ENCODE results near the gene TTC6.

The TTC6 gene

DNA sequence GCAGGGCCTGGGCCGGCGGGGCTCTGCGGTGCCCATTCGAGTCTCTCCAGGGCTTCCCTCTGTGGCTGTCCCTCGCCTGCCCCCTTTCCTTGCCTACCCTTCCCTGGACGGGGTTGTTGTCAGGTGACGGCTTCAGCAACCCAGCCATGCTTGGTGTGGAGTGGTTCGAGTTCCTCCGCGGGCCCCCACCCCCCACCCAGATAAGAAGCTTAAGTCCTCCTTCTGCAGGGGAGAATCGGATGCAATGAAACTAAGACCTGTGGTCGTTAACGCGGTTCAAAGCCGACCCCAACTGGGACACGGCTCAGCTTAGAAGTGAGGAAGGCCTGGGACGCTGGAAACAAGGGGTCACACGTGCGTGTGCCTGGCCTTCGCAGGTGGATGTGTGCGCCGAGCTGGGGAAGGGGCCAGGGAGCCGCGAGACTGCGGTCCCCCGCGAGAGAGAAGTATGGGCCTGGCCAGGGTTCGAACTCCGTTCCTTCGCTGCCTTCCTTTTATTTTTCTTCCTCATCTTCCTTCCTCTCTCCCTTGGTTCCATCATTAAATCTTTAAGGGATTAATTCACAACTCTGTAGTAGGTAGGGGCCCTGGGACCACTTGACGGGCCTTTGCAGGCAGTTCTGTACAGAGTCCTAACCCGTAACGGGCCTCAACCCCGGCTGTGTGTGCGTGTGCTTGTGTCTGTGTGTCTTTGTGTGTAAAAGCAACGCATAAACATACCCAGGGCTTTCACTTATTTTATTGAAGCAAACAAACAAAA is 3.5 kb downstream of the TTC6 start:
- DNase-seq = no peak

DNA sequence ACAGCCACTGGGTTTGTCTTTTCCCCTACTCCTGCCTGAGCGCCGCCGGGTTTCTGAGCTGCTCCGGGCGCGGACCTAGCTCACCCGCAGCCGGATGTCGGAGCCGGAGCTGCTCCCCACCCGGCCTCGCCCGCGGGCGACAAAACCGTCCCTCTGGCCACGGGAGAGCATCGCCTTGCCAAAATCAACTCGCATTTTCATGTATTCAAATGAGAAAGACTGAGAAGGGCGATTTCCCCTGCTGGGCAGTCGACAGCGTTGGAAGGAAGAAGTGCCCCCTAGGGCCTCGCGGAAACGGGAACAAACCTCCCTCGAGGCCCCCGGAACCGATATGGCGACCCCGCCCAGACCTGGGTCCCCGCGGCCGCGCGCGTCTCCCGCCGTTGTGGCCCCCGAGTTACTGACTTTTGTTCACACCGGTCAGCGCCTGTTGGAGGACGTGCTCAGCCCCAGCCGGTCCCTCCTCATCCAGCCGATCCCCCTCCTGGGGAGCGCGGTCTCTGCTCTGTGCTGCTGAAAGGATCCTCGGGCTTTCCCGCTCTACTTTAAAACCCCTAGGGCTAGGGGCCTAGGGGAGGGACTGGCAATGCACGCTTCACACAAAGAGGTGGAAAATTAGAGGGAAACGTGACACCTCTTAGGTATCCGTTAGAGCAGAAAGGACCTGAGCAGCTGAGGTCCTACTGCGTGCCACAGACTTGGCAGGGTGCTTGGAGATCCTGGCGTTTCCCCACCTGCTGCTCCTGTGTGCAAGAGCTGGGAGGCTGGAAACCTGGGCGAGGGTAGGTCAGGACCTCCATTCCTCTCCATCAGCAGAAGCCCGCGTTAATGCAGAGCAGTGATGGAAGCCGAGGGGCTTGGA is 4.3 kb downstream of the TTC6 start:
- no peak for DNase-seq

DNA sequence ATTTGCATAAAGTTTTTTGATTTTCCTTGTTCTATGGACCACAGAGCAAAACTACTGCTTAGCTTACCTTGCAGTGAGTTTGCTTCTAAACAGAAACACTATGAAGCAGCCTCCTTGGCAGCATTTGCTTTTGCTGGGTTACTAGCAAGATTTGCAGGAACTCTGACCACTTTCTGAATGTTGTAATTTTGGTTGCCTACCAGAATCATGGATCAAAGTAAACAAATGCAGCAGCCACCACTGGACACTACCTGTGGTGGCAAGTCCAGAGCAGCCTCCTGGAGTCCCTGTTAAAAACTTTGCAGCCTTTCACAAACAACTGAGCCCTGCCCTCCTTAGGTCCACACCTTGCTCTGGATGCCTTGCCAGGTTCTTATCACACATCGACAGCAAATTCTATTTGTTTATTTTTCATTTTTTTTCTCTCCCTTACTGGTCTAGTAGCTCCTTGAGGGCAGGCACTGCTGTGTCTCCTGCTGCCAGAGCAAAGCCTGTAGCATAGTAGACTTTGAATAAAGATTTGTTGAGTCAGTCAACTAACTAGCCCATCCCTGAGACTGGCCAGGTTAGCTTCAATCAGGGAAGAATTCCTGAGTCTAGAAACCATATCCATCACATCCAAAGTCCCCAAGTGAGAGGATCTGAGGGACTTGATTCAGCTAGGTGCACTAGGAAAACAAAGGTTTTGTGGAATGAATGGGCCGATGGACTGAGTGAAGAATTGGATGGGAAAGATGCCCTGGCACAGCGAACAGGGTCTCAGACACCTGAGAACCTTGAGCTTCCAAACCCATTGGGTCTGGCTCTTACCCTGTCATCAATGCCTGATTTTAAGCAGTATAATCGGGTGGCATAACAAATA is 5.7 kb downstream of the TTC6 start:
- no peak for DNase-seq

DNA sequence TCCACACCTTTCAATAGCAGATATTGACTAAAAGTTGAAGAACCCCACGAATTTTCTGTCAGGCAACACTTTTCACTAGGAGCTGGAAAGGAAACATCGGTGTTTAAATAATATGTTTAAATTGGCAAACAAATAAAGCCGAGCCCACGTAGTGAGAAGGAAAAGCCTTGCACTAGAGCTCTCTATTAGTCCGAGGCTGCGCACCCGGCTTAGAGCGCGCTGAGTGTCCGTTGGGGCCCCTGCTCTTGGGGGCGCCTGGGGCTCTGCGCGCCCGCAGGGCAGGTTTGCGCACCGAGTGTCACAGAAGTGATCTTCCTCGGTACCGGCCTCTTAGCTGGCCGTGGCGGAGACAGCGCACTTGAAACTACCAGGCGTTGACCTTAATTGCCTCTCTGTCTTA is 6.4 kb downstream of the TTC6 start:
- no peak for DNase-seq

DNA sequence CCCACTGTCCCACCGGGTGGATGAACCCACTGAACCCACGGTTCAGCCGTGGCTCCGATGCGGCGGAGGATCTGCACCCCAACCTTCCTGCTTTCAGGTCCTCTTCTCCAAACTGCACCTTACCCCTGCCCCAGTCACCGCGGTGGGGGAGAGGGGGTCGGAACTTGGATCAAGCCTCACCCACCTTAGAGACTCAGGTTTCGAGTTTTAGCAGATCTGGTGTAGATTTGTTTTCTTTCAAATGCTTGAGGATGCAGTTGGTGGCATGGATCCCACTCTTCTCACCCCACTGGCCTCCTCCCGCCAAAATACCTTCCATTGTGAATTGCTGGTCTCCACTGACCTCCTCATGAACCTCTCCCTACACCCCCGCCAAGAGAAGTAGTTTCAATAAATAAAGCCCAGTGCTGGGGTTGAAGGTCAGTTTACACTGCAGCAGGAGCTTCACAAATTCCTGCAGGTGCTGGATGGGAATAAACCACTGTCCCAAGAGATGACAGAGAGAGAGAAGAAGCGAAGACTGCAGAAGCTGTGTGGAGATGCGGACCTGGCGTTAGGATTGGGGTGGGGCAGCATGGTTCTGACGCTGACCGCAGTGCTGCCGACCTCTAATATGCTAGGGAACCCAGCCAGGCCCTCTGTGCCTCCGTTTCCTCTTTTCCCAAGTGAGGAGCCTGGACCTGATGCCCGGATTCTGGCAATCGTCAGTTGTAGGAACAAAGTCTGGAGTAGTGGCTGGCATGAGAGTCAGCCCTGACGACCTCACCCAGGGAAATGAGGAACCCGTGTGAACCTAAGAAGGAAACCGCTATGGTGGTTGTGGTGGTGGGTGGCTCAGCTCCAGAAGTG is 7.4 kb downstream of the TTC6 start:
- DNase-seq = no peak

DNA sequence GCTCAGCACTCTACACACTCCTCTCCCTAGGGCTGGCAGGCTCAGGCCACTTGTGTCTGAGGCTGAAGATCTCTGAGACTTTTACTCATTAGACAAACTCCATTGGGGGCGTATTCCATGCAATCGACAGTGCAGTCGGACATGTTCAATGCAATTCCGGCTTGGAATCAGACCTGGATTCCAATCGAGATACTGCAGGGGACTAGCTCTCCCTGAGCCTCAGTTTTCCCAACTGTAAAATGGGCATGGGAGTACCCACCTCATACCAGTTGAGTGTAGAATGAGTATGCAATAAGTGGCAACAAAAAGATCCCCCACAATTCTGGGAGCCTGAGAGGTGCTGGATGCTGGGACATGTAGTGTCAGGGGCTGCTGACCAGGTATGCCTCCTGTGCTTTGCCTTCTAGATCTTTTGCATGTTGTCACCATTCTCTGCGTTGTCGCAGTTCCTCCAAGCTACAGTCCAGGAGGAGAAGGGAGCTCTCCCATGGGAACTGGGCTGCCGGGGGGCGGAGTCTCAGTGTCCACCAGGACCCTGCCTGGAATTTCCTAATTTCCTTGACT is 8.3 kb downstream of the TTC6 start:
- no peak for DNase-seq

DNA sequence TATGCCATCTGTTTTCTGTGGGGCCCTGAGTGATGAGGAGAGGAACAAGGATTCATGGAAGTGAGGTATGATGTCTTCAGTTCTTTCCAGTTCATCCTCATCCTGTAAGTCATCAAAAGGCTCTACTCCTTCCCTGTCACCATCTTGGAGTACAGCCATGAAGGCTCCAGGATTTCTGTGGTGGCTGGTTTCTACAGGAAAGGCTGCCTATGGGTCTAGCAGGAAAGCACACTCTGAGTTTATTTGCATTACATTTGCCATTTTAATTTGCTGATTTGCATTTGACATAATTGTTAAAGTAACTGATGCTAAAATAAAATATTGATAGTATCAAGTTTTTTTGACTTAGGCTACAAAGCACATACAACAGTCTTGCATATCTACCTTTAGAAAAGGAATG is 11.2 kb downstream of the TTC6 start:
- no peak for DNase-seq

DNA sequence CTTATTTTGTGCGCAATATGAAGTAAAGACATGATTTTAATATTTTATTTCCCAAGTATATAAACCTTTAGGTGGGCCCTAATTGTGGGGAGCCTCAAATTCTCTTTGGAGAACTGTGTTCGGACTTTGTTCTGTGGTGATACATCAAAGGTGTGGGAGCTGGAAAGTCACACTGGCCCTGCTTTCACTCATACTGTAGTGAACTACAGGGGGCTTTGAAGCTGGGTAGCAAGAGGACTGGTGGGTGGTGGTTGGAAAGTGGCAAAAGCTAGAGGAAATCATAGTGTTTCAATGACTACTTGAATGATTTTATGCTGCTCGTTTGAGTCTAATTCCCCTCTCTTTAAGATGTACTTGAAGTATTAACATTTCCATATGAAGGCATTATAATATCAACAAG is 13.2 kb downstream of the TTC6 start:
- DNase-seq = no peak

DNA sequence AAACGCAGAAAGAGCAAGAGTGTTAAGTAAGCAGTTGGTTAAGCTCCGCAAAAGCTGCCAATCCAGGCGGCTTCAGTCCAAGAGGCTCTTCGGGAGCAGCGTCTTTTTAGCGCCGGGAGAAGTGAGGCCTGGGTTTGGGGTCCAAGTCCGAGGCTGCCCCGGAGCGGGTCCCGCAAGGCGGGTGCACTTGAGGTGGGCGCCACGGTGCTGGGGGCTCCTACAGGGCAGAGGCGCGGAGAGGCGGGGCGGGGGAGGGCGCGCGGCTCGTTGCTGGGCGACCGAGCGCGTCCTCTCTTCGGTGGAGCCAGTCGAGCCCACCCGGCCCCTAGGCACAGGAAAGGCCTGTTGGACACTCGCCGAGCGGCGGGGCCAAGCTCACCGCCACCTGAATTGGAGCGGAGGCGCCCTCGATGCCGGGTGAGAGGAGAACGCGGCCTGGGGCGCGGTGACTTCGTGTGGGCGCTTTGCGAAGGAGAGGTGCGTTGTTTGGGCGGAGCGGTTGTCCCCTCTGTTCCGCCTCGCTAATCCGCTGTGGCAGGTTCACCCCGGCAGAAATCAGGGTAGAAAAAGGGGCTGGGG is 15.6 kb downstream of the TTC6 start:
- no peak for DNase-seq

DNA sequence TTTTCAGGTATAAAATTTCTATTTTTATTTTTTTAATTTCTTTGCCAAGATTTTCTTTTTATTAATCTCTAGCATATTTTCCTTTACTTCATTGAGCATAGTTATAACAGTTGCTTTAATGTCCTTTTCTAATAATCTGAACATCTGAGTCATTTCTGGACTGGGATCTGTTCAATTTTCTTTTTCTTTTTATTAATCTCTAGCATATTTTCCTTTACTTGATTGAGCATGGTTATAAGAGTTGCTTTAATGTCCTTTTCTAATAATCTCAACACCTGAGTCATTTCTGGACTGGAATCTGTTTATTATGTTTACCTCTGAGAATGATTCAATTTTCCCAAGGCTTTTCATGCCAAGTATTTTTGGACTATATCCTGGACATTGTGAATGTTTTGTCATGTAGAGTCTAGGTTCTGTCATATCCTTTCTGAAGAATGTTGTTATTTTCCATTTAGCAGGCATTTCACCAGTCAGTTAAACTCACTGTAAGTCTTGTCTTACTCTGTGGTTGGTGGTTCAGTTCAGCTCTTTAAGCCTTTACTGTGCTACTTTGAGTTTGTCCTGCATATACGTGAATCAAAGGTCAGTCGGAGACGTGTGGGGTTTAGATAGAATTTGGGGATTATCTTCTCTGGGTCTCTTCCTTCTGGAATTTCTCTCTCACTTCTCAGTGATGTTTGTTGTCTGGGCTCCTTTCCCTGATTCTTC is 20.3 kb downstream of the TTC6 start:
- no peak for DNase-seq

DNA sequence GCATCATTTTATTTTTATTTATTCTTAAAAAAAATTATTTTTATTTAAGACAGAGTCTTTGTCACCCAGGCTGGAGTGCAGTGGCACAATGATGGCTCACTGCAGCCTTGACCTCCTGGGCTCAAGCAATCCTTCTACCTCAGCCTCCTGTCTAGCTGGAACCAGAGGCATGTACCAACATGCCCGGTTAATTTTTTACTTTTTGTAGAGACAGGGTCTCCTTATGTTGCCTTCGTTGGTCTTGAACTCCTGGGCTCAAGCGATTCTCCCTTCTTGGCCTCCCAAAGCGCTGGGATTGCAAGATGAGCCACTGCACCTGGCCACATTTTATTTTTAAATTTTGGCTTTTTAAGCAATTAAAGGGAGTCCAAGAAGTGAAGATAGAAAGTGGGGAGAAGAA is 21.4 kb downstream of the TTC6 start:
- no peak for DNase-seq

DNA sequence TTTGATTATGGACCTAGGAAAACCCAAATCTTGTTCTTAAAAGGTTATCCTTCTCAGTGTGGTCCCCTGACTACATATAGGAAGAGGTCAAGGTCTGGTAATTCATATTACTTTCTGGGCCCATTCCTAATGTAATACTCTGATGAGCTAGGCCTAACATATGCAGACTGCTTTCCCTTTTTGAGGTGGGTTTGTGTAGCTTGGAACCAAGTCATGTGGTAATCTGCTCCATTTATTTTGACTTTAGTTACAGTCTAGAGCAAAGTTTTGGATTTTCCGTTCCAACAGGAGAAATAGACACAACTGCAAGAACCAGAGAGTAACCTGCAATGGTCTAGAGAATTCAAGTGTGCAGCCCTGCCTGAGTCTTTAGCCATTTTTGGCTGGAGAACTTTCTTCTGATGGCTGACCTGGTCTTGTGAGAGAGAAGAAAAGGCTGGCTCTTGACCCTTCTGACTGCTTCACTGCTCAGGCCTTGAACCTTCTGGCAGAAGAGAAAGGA is 22.5 kb downstream of the TTC6 start:
- no peak for DNase-seq

DNA sequence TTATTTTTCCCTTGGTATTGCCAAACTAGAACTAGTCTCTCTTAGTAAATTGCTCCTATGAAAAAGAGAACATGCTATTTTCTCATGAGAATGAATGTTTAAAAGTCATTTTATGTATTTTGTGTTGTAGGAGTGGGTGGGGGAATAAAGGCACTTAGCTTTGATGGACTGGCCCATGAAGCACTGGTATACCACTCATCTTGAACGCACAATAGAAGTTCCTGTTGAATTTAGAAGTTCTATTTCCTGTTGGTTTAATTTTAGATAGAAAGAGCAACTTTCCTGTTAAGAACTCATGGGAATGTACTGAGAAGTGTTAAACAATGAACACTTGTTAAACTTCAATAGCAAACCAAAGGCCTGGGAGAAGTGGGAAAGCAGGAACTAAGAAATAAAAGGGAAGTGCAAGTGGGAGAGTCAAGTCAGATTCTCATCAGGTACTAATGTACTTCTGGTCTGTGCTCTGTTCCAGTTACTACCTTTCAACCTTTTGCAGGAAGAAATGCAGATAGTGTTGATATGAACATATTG is 23.1 kb downstream of the TTC6 start:
- DNase-seq = no peak

DNA sequence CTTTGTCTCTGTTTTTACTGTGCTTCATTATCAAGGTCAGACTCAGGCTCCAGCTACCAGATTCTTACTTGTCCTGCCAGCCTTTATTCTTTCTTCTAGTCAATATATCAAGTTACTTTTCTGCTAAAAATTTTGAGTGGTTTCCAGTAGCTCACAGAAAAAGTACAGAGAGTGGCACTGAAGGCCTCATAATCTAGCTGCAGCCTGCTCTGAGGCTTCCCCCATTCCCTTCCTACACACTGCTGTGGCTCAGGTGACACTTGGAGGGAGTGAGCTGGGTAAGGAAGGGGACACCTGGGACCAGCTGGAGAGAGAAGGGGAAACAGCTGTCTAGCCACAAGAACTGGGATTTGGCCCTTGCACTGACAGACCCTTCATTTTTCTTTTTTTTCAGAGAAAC is 25.4 kb downstream of the TTC6 start:
- no peak for DNase-seq

DNA sequence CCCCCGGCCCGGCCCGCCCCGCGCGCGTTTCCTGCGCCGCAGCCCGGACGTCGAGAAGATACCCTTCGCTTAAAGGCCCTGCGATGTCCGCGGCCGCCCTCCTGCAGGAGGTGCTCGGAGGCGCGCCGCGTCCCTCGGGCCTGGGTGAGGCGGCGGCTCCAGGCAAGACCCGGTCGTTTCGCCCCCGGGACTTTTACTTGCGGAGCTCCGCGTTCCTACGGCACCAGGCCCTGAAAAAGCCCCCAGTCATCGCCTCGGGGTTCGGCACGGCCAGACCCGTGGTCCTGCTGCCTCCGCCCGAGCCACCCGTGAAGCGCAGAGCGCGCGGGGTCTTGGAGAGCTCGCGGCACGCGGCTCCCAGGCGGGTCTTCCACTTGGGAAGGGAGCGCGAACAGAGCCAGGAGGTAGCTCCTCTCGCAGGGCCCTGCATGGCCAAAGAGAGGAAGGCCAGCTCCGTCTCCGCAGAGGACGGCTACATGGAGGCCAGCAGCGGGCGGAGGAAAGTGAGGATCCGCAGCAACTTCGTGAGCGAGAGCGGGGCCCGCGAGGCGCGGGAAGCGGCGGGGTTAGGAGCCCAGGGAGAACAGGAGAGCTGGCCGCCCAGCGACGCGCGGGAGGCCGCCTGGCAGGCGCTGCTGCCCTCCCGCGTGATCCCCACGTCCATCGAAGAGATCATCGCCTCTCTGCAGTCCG is 26.9 kb downstream of the TTC6 start:
- DNase-seq = no peak

DNA sequence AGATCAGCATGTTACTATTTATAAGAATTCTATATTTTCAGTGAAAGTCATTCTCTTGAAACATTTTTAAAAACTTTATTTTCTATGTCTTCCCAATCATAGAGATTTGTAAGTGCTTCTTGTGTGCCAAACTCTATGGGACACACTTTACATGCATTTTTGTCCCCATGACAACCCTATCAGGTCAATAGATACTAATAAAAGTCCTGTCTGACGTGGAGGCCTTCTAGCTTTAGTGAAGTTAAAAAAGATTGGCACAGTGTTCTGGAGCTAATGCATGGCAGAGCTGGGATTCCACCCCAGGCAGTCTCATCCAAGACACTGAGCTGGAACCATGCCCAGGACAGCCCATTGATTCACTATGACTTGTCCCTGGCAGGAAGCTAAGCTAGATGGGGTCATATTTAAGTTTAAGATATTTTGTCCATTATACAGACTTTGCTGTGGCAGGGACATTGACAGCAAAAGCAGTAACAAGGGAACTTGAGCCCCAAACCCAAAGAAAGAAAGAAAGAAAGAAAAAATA is 28.1 kb downstream of the TTC6 start:
- no peak for DNase-seq

DNA sequence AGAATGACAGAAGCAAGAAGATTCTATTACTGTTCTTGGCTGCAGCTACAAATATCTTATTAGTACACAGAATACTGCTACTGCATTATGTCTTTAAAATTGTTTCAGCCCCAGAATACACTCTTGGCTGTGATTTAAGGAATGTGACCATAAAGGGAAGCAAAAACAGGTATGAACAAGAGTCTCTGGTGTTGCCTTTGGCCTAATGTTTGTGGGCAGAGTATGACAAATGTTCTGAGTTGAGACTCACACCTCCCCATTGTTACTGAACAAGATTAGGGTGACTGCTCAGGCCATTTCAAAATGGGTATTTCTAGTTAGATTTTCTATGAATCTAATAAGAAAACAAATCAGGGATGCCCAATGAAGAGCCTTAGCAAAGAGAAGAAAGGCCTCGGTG is 28.5 kb downstream of the TTC6 start:
- no peak for DNase-seq

DNA sequence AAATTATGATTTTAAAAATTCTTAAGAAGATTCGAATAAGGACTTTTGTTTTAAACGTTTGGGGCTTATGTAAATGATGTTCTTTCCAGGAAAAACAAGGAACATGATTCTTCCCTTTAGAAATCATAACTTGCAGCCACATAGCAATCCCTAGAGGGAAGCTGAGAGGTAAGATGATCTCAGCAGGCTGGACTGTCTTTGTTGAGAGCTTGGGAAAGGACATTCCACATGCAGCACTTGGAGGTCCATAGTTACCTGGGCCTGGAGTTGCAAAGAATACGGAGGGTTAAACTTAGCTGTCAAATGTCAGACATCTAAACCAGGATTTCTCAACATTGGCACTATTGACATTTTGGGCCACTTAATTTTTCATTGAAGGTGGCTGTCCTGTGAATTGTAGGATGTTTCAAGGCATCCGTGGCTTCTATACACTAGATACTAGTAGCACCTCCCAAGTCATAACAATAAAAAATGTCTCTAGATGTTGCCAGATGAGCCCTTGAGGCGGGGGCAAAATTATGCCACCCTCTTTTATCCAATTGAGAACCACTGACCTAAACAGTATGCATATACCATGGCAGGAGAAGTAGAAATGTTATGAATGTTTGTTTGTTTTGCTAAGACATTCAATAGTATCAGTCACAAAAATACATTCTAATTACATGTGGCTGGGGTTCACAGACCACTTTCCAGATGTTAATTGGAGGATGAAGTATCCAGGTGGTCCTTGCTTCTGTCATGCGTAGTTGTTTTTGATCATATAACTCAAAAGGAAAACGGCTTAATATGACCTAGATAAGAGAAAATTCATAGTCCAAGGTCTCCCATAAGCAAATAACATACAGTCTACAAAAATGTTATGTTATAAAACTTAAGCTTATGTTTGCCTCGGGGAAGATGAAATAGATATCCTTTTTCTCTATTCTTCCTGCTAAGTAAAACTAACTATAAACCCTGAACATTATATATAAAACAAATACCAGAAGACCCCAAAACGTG is 30.5 kb downstream of the TTC6 start:
- no peak for DNase-seq

Measured in NCI-H1048 (cell line).